HTERT RPE-1 (cell line): ENCODE measurements around the gene ASB10.

Experiments used
- in situ Hi-C: fragments of 300-500 bp; cut with MboI; formaldehyde crosslinking; loops from 4 replicates; pipeline ENCODE4 v1.14.3; 2020; ENCODE audit warnings: low sequenced_read_pairs

The ASB10 gene

DNA sequence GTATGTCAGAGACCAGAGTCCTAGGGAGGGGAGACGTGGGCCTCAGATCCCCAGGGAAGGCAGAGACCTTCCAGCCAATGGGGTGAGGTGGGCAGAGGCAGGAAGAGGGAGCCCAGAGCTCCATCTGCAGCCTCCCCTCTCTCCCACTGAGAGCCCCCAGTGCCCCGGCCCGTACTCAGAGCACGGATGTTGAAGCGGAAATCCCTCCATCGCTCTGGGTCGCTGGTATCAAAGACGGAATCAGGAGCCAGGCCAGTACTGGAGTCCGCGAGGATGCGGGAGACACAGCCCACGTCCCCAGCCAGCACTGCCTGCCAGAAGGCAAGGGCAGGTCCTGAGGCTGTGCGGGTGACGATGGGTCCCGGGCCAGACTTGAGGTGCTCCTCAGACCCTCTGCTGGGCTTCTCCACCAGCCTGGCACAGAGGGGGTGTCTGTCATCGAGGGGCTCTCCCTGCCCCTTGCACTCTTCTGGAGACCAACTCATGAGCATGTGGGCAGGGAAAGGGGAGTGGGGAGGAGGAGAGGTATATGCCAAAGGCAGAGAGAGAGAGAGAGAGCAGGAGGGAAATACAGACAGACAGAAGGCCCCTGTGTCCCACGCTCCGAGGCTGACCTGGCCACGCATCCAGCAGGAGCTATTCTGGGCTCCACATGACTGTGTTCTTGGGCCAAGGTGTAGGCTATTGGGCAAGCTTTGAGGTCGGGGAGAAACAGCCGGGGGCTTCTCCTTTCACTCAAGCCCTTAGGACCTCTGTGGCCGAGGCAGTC, at the start of gene ASB10:
TSS of gene ASB10 (minus strand) at position 611 of the 769 bp plus-strand sequence. CDS start at position 491, 120 bp downstream.
- in situ Hi-C loops = no loop called here

GRCh38 chr7:151236406-151236805, 49.4 kb upstream of the ASB10 start:
- in situ Hi-C loops = no loop called here

DNA sequence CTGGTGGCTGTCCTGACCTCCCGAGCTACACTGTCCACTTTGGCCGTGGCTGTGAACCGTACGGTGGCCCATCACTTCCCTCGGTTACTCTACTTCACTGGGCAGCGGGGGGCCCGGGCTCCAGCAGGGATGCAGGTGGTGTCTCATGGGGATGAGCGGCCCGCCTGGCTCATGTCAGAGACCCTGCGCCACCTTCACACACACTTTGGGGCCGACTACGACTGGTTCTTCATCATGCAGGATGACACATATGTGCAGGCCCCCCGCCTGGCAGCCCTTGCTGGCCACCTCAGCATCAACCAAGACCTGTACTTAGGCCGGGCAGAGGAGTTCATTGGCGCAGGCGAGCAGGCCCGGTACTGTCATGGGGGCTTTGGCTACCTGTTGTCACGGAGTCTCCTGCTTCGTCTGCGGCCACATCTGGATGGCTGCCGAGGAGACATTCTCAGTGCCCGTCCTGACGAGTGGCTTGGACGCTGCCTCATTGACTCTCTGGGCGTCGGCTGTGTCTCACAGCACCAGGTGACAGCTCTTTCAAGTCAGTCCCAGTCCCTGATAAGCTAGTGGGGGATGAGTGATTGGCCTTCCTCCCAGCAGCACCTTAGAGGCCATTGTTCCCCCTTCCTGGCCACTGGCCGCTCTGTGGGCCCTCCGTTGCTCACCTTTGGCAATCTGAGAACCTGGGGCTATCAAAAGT, 48.2 kb upstream of the ASB10 start:
- in situ Hi-C loops = no loop called here

DNA sequence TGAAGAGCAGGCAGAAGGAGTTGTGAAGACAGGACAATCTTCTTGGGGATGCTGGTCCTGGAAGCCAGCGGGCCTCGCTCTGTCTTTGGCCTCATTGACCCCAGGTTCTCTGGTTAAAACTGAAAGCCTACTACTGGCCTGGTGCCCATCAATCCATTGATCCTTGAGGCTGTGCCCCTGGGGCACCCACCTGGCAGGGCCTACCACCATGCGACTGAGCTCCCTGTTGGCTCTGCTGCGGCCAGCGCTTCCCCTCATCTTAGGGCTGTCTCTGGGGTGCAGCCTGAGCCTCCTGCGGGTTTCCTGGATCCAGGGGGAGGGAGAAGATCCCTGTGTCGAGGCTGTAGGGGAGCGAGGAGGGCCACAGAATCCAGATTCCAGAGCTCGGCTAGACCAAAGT, 46.8 kb upstream of the ASB10 start:
- in situ Hi-C loops = no loop called here

DNA sequence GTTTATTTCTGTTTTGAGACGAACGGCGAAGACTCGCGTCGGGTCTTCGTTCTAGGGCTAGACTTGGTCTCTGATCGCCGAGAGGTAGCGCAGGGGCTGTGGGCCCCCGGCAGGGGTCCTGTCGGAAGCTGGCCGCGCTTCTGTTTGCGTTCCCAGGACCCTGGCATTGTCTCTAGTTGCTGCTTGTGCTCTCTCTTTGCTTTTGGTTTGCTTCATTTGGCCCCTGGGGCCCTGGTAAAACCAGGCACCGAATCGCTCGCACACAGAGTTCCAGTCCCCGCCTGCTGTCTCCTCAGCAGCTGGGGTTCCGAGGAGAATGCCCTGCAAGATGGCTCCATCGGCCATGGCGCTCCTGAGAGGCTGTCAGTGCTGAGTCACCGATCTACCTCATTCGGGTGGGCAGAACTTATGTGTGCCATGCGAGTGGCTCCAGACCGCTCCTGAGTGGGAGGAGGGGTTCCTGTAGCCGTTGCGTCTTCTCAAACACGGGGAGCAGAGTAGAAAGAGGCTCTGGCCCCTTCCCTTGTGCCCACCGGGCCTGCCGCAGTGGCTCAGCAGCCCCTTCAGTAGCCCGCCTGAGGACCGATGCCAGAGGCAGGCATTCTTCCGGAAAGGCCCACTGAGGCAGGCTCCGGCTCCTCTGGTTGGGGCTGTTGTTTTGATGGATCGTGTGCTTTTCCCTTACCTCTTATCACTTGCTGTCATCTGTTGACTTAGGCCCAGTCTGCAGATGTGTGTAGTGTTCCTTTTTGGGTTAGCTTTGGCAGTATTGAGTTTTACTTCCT, 46.1 kb upstream of the ASB10 start:
- in situ Hi-C loops = no loop called here

DNA sequence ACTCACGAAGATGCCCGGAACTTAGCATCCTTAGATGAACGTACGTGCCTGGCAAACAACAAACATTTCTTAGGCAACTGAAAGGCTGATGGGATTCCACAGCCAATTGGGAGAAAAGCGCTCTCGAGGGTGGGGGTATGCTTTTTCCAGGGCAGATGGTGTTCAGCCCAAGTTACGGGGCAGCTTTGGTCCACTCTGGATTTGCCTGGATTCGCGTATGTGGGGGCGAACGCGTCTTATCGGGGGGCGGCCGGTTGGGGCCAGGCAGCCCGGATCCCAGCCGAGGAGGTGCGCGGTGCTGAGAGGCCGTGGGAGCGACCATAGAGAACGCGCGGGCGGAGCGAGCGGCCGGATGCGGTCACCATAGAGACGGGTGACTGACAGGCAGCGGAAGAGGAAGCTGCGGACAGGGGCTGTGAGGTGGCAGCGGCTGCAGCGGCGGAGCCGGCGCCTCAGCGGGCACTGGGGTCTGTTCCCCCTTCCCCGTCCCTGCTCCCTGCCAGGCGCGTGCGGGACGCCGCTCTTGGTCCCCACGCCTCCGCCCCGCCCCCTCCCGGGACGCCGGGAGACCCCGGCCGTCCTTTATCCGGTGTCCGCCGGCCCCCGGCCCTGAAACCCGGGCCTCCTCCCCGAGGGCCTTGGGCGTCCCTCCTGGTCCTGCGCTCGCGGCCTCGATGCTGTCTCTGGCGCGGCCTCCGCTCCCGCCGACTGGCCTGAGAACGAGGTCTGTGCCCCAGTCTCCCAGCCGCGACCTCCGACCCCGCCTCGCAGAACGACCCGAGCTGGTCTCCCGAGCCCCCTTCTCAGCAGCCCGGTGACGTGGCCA, 45.3 kb upstream of the ASB10 start, which contains the start of gene CHPF2:
TSS of gene CHPF2 (plus strand) at position 393 of the 826 bp plus-strand sequence. CDS start 1,529 bp downstream, outside the sequence.
- in situ Hi-C loops = no loop called here

DNA sequence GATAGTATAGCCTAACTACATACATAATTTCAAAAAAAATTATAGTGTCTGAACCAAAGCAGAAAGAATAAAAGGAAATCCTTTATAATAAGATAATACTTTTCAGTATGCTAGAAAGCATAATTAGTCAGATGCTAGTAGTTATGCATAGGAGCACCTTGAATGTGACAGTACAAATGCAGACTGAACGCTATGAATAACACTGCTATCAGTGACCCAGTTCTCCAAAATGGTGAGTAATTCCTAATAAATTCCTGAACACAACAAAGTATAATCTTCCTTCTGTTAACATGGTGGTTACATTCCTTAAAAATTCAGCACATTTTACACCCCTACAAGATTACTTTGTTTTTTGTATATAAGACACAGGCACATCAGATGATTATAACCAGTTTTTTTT, 44.0 kb upstream of the ASB10 start:
- in situ Hi-C loops = no loop called here

DNA sequence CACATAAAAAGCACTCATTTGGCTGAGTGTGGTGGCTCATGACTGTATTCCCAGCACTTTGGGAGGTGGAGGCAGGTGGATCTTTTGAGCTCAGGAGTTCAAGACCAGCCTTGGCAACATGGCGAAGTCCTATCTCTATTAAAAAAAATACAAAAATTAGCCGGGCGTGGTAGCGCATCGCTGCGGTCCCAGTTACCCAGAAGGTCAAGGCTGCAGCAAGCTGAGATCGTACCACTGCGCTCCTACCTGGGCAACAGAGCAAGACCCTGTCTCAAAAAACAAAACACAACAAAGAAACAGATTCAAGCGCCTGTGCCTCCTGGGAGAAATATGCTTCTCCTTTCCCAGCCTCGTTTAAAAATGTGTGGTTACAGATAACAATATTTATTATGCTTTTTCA, 42.2 kb upstream of the ASB10 start:
- in situ Hi-C loops = no loop called here

DNA sequence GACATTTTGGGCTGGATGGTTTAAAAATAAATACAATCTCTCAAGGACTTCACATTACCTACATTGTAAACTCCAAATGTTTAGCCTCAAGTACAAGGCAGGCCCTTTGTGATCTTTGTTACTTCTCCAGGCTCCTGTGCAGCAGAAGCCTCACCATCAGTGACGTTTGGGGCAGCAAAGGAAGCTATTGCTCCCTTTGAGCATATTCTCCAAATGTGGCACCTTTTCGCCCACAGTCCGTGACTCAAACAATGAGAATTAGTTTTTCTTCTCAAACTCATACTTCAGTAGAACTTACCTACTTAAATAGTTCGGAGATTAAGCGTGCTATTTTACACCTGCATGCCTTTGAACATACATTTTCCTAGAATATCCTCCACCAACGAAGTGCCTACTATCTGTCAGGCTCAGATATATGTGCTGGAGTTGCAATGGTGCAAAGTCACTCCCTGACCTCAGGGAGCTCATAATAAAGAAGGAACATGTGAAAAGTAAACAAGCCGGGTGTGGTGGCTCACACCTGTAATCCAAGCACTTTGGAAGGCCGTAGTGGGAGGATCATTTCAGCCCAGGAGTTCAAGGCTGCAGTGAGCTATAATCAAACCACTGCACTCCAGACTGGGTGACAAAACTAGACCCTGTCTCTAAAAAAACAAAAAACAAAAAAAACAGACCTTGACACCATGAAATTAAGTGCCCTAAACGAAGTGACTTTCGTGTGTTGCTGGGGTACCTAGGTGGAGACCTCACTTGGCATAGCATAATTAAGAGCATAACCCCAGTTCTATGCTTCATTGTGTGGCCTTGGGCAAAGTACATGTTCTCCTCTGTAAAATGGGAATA, 41.2 kb upstream of the ASB10 start:
- in situ Hi-C loops = no loop called here

DNA sequence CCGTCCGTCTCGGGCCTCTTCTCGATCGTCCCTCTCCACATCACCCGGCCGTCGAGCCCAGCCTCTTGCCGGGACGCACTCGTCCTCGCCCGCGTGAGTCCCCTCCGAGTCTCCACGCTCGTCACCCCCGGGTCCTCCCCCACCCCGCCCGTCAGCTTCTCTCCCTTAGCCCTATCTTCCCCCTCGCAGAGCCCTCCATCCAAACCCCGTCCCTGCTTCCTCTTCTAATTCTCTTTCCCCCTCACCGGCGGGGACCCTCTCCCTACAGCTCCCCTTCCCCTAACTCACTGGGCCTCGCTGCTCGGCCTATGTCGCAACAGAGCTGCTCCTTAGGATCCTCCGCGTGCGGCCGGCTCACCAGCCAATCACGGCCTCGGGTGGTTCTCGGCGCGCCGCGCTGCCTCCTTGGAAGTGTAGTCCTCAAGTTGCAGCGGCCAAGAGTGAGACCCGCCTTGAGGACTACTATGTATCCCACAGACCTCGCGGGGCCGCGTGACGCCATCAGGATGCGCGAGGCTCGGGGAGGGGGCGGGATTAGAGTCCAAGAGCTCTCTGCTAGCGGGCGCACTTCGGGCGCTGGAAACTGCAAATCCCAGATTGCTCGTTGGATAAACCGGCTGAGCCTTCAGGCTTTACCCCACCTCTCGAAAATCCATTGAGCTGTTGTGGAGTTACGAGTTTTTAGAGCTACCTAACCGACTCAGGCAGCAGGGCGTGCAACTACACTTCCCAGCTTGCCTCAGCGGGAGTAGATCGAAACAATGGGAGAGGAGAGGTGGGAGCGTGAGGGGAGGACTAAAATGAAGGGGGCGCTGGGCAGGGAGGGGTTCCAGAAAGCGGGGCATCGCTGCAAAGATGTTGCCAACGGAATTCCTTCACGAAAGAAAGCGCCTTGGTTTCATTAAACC, 40.1 kb upstream of the ASB10 start, which contains the start of gene ABCF2:
TSS of gene ABCF2 (minus strand) at position 331 of the 908 bp plus-strand sequence. CDS start 747 bp downstream, outside the sequence.
- in situ Hi-C loops = no loop called here

GRCh38 chr7:151226560-151226874, 39.5 kb upstream of the ASB10 start:
- in situ Hi-C loops = no loop called here

GRCh38 chr7:151225948-151226510, 39.0 kb upstream of the ASB10 start:
- in situ Hi-C loops = no loop called here

DNA sequence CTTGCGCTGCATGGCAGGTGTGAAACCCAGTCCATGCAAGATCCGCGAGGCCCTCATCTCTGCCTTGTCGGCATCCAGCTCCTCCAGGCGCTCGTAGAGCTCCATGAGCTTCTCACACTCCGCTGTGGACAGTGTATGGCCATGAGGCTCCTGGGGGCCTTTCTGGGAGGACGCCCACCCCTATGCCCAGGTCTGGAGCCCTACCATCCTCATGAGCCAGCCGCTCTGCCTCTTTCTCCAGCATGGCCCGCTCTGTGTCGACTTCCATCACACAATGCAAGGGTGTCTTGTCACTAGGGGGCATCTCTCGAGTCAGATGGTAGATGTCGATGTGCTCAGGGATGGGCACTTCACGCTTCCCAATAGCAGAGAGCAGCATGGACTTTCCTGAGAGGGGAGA, 36.7 kb upstream of the ASB10 start:
- in situ Hi-C loops = no loop called here

DNA sequence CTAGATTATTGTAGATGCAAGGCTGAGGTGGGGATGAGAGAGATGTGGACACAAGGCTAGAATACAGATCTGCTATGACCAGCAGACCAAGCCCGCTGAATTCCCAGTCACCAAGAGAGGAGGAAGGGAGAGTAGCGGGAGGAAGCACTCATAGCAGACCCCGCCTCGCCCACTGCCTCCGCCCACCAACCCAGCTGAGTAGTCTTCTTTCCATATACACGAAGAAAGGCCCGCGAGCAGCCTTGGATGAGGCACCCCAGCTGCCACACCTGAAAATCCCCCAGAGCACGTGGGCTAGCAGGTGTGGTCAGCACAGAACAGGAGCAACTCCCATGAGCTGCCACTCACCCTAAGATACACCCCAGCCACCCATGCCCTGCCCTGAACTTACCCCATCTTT, 31.1 kb upstream of the ASB10 start:
- in situ Hi-C loops = no loop called here

DNA sequence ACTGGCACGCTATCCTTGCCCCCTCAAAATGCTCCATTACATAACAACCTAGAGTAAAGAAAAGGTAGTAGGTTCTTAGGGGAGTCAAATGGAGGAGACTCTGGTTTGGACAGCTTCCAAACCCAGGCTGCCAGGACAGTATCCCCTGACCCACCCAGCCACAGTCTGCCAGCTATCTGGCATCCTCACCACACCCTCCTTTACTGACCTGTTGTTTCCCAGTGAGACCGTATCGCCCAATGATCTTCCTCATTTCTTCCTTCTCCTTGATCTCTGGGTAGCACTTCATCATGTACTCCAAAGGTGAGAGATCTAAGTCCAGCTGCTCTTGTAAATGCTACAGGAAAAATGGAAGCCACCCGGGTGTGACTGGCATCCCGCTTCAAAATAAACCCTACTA, 28.3 kb upstream of the ASB10 start:
- in situ Hi-C loops = no loop called here

DNA sequence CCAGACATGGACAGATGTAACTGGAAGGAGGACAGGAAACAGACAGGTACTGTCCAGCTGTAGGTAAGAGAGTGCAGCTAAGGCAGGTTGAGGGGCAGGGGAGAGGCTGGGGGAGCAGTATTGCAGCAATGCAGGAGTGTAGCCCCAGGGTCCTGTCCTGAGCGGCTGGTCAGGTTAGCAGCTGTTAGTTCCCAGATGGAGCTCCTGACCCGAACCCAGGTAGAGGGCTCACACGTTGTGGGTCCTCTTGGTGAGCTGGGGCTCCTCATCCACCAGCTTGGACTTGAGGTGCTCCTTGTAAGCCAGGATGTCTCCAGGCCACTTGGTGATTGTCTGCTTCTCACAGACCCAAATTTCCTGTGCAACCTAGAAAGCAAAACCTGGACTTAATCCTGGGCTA, 26.8 kb upstream of the ASB10 start:
- in situ Hi-C loops = no loop called here

GRCh38 chr7:151212626-151213025, 25.6 kb upstream of the ASB10 start:
- in situ Hi-C loops = no loop called here

DNA sequence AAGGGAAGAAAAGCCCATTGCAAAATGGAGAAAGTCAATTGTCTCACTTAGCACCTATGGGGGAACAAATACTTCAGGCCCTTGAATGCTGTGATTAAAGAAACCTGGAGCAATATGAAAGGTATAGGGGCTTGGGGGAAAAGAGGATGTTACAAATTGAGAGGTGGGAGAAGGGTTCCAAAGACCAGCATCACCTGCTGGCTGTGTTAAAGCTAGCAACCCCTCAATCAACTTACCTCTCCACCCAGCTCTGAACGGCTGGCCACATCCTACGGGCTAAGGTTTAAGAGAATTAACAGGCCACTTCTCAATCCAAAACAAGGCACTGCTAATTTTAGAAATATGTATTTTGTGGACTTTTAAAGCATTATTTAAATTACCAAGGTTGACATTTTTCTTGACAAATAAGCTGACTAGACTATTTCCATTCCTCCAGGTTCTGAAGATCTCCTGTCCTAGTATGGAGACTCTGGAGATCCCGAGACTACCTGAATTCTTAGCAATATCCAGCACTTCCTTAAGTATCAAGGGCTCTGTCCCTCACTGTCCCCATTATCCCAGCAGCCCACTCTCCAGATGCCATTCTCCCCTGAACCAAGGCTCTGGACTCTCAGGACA, 24.2 kb upstream of the ASB10 start:
- in situ Hi-C loops = no loop called here
